HUES6 (cell line): Measurements from ENCODE around the gene MITF.
A peak's percentile ranks its signal among the peaks of the same experiment; 100 is the strongest.
"Not testable (repeated sequence)": the region's sequence is repeated elsewhere in the genome, so short reads cannot be mapped to it uniquely, and the experiment has no call there.

Experiments used
- H3K27ac ChIP-seq: 2 replicates; pipeline ENCODE4 v1.7.0; 2013; ENCODE audit warnings: low read depth, mild to moderate bottlenecking, low read length, inconsistent platforms
- H3K27me3 ChIP-seq: 2 replicates; pipeline ENCODE4 v1.6.1; 2013; ENCODE audit warnings: low read length; ENCODE audit not compliant: control insufficient read depth, insufficient read depth
- H3K36me3 ChIP-seq: 2 replicates; pipeline ENCODE4 v1.6.1; 2013; ENCODE audit warnings: low read length; ENCODE audit not compliant: control insufficient read depth, insufficient read depth
- H3K4me1 ChIP-seq: 2 replicates; pipeline ENCODE4 v1.6.1; 2013; ENCODE audit warnings: low read length; ENCODE audit not compliant: control insufficient read depth, insufficient read depth
- H3K4me3 ChIP-seq: 2 replicates; pipeline ENCODE4 v1.5.1; 2013; ENCODE audit warnings: low read depth, low read length
- H3K9ac ChIP-seq: one replicate; pipeline ENCODE4 v1.6.1; 2013; ENCODE audit warnings: mild to moderate bottlenecking, low read length
- H3K9me3 ChIP-seq: 2 replicates; pipeline ENCODE4 v1.6.1; 2013; ENCODE audit warnings: low read depth, low read length; ENCODE audit not compliant: control insufficient read depth, insufficient read depth

The MITF gene

DNA sequence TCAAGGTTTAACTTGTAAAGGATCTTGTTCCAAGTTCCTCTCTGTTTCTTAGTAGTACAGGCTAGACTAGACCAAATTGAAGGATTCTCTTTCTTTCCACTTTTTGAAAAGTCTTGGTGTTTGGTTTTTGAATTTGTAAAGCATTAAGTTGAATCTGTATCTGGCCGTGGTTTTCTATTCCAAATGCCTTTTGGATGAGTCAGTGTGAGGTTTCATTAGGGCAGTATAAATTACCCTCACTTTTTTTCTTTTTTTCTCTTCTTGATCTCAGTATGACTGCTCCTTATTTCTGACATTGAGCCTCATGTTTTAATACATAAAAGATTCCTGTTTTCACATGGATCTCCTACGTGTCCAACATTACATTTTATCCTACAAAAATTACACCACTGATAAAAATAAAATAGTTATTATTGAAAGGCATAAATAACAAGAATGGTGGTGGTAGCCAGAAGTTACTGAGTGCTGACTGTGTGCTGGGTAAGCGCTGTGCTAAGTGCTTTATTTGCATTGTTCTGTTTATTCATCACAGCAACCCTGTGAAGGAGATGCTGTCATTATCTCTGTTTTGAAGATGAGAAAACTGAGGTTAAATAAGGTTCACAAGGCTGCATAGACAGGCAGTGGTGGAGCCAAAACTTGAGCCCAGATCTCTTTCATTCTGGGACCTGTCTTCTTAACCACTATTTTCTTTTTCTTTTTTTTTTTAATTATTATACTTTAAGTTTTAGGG, 48.3 kb downstream of the MITF start:
- no peak overlapping the region for H3K9ac ChIP-seq
- H3K36me3 ChIP-seq, result no peaks in the 10 kb centered on the region
- H3K4me1 ChIP-seq, result peaks cover 24% of the 10 kb centered on the region
- H3K27ac ChIP-seq, result 0 out of 2 replicates have a peak overlapping the region, but pooled peaks have one; percentile 8
- H3K4me3 ChIP-seq, result no peak overlapping the region
- H3K27me3 ChIP-seq, result no peaks in the 10 kb centered on the region
- H3K9me3 ChIP-seq, result no peaks in the 10 kb centered on the region

DNA sequence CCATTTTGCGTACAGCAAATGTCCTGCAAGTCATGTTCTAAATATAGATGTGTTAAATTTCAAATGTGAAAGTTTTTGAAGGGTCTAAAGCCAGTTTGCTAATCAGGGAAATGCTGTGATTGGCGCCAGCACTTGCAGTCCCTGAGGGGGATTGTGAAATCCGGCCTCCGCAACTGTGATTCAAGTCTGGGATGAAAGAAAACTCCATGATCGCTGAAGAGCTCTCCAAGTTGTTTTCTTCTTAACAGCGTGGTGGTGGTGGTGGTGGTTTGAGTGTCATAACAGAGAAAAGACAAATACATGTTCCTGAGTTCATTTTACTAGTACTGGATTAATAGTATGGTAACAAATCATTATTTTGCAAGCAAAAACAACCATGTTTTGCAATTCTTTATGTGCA, 51.8 kb downstream of the MITF start:
- no peak overlapping the region for H3K4me3 ChIP-seq
- H3K4me1 ChIP-seq, result peaks cover 18% of the 10 kb centered on the region
- H3K27me3 ChIP-seq, result no peaks in the 10 kb centered on the region
- H3K9me3 ChIP-seq, result no peaks in the 10 kb centered on the region
- H3K27ac ChIP-seq, result no peak overlapping the region
- H3K9ac ChIP-seq, result no peak overlapping the region
- no peaks in the 10 kb centered on the region for H3K36me3 ChIP-seq

GRCh38 chr3:69791919-69792399, 52.7 kb downstream of the MITF start:
- no peaks in the 10 kb centered on the region for H3K9me3 ChIP-seq
- no peak overlapping the region for H3K27ac ChIP-seq
- H3K27me3 ChIP-seq, result no peaks in the 10 kb centered on the region
- H3K4me3 ChIP-seq, result no peak overlapping the region
- no peaks in the 10 kb centered on the region for H3K36me3 ChIP-seq
- peaks cover 16% of the 10 kb centered on the region for H3K4me1 ChIP-seq
- H3K9ac ChIP-seq, result no peak overlapping the region

DNA sequence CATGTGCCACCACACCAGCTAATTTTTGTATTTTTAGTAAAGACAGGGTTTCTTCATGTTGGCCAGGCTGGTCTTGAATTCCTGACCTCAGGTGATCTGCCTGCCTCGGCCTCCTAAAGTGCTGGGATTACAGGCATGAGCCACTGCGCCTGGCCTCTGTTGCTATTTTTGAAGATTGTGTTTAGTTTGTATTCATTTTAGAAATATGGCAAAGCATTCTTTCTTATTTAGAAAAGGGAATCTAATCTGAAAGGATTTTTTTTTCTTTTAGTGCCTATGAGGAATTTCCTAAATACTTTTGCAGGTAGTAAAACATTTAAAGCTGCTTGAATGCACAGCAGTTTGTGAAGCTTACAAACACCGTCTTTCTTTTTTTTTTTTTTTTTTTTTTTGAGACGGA, 56.9 kb downstream of the MITF start:
- H3K4me3 ChIP-seq, H3K4me1 ChIP-seq, H3K27ac ChIP-seq, H3K27me3 ChIP-seq, H3K9me3 ChIP-seq, H3K36me3 ChIP-seq, H3K9ac ChIP-seq: not testable (repeated sequence)

DNA sequence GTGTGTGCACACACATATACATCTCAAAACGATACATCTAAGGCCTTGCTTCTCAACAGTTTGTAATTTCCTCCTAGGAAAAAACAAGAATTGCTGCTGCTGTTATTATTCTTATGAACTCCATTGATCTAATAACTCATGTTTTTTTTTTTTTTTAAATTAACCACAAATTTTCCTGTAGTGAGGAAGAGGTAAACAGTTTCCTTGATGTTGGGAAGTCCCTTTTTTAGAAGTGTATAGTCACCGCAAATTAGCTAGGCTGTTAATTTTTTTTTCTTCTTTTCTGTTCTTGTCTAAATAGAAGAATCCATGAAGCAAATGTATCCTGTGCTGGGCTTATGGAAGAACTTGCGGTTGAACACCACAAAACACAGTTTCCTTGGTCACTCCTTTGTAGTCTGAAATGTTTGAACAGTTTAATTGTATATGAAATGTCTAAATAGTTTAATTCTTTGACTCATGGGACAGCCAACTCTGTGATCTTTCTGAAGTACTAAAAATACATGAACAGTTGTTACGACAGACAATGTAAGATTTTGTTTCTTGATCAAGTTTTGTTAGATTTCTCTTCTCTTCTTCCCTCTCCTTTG, 64.5 kb downstream of the MITF start:
- H3K27ac ChIP-seq, result no peak overlapping the region
- no peak overlapping the region for H3K4me3 ChIP-seq
- no peaks in the 10 kb centered on the region for H3K36me3 ChIP-seq
- no peaks in the 10 kb centered on the region for H3K9me3 ChIP-seq
- no peaks in the 10 kb centered on the region for H3K4me1 ChIP-seq
- H3K27me3 ChIP-seq, result no peaks in the 10 kb centered on the region
- no peak overlapping the region for H3K9ac ChIP-seq

DNA sequence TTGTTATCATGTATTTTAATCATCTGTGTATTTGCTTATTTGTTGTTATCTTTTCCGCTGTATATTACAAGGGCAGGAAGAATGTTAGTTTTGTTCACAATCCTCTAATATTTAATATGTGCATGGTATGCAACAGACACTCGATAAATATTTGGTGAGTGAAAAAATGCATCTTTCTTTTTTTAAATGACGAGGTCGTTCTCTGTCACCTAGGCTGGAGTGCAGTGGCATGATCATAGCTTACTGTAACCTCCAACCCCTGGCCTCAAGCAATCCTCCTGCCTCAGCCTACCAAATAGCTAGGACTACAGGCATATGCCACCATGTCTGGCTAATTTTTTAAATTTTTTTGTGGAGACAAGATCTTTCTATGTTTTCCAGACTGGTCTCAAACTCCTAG, 66.2 kb downstream of the MITF start:
- Histone ChIP-seq H3K4me3 (no peak overlapping the region), H3K36me3 (no peaks in the 10 kb centered on the region)

DNA sequence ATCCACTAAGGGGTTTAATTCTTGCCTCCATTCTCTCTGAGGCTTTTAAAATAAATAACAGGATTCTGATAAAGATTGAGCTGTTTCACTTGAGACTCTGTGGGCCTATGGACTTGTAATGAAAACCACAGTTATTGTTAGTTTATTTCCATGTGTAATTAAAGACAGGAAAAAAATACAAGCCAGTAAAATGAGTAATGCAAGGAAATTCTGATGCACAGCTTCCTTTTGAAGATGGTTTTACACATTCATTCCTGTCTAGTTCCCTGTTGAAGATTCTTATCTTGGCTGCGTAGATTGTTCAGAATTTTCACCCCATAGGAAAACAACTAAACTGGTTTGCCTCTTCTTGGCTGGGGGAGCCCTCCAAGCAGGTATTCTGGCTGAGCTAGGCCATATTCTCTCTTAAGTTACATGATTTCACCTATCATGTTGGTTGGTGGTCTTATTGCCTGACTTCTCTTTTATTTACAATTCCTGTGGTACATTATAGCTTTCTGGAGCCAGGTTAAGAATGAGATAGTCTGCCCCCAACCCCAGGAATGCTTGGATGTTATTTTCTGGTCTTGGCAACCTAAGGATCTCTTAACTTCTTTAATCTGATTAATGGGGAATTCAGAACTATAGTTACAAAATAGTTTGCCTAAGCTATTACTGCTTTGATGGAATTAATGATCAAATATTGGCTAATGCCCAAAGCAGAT, 67.6 kb downstream of the MITF start:
- peaks cover 7% of the 10 kb centered on the region; the same call in 1 of the 2 replicates for H3K4me1 ChIP-seq
- no peaks in the 10 kb centered on the region for H3K27me3 ChIP-seq
- H3K4me3 ChIP-seq, result no peak overlapping the region
- no peak overlapping the region for H3K27ac ChIP-seq
- H3K36me3 ChIP-seq, result no peaks in the 10 kb centered on the region
- no peaks in the 10 kb centered on the region for H3K9me3 ChIP-seq
- H3K9ac ChIP-seq, result no peak overlapping the region

More for the DNA sequence above, 66.2 kb downstream of the MITF start:
- Histone ChIP-seq H3K9me3 (no peaks in the 10 kb centered on the region), H3K4me1 (peaks cover 7% of the 10 kb centered on the region; the same call in 1 of the 2 replicates), H3K9ac (no peak overlapping the region), H3K27ac (no peak overlapping the region), H3K27me3 (no peaks in the 10 kb centered on the region)

DNA sequence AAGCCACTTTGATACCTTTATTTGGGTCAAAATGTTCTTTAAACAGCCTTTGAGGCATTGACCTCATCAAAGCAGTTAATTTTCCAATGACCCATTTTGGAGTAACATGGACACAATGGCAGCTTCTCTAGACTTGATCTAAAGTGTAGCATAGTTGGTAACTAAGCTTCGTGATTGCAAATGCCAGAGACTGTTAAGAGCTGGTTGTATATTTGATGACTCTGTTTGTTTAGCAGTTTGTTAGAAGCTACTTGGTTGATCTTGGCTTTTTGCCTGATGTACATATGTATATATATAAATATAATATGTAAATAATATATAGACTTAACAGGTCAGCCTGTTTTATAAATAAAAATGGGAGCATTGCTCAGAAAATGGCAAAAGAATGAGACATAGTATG, 68.4 kb downstream of the MITF start:
- no peak overlapping the region for H3K27ac ChIP-seq
- no peaks in the 10 kb centered on the region for H3K36me3 ChIP-seq
- no peaks in the 10 kb centered on the region for H3K27me3 ChIP-seq
- H3K9me3 ChIP-seq, result no peaks in the 10 kb centered on the region
- no peak overlapping the region for H3K9ac ChIP-seq
- H3K4me1 ChIP-seq, result peaks cover 7% of the 10 kb centered on the region; the same call in 1 of the 2 replicates
- no peak overlapping the region for H3K4me3 ChIP-seq

DNA sequence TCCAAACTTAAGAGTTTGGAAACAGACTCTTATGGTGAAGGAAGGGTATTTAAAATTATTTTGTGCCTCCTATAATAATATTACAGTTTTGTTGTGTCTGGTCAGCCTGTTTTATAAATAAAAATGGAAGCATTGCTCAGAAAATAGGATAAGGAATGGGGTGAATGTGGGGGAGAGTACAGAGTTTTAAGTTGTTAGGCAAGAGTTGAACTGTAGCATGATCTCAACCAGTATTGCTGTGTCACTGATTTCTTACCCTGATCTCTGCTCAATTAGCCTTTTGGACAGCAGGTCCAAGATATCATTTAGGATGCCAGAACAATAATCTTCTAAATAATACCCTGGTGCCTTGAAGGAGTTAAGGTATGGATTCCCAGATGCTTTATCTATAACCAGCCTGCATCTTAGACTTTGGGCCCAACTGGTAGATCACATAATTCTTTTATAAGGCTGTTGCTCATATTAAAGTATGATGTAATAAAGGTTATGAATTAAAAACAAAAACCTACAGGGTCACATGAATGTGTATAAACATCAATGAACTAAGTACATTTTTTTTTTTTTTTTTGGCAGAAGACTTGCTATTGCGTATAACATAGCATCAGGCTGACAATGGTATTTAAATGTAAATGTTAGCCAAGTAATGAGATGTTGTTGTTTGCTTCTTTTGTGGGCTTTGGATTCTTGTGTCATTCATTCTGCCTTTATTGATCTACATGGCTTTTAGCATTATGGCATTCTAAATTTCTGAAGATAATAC, 70.0 kb downstream of the MITF start:
- Histone ChIP-seq H3K4me1 (peaks cover 7% of the 10 kb centered on the region; the same call in 1 of the 2 replicates), H3K36me3 (no peaks in the 10 kb centered on the region), H3K9me3 (no peaks in the 10 kb centered on the region), H3K4me3 (no peak overlapping the region), H3K27me3 (no peaks in the 10 kb centered on the region), H3K9ac (no peak overlapping the region), H3K27ac (no peak overlapping the region)

GRCh38 chr3:69811452-69812401, 72.5 kb downstream of the MITF start:
- Histone ChIP-seq H3K9ac (no peak overlapping the region), H3K36me3 (no peaks in the 10 kb centered on the region), H3K4me3 (no peak overlapping the region), H3K27me3 (no peaks in the 10 kb centered on the region), H3K9me3 (no peaks in the 10 kb centered on the region), H3K4me1 (peaks cover 7% of the 10 kb centered on the region; the same call in 1 of the 2 replicates), H3K27ac (no peak overlapping the region)
